Activated CD8-positive, alpha-beta memory T cell treated with anti-CD3 and anti-CD28 coated beads for 48 hours (primary cell): ENCODE data around the gene WWOX.
"Not testable (repeated sequence)": the region's sequence is repeated elsewhere in the genome, so short reads cannot be mapped to it uniquely, and the experiment has no call there.

Experiments
- DNase-seq, 3 experiments: peaks; one replicate each; pipeline ENCODE4 v3.0.0-alpha.2; 2020; ENCODE audit warnings: low read depth in 2 of 3, low spot score in 2 of 3

Gene WWOX

GRCh38 chr16:79212114-79212791, 1112.8 kb downstream of the WWOX start:
- no peak for DNase-seq

GRCh38 chr16:79213214-79213613, 1113.8 kb downstream of the WWOX start:
- no peak for DNase-seq

GRCh38 chr16:79215289-79215688, 1115.8 kb downstream of the WWOX start:
- no peak for DNase-seq

- DNase-seq = no peak
These were observed 1118.0 kb downstream of the WWOX start for GRCh38 chr16:79217375-79218011.

- no peak for DNase-seq
These were observed 1118.9 kb downstream of the WWOX start for GRCh38 chr16:79218351-79218750.

GRCh38 chr16:79225994-79226393, 1126.5 kb downstream of the WWOX start:
- DNase-seq = not testable (repeated sequence)

- no peak for DNase-seq
These were observed 1129.9 kb downstream of the WWOX start for GRCh38 chr16:79229361-79229760.

GRCh38 chr16:79245700-79246099, 1146.2 kb downstream of the WWOX start:
- DNase-seq = not testable (repeated sequence)

GRCh38 chr16:79247386-79247785, 1147.9 kb downstream of the WWOX start:
- DNase-seq = no peak

- no peak for DNase-seq
These were observed 1148.9 kb downstream of the WWOX start for GRCh38 chr16:79248351-79248750.

- DNase-seq = no peak
These were observed 1151.1 kb downstream of the WWOX start for GRCh38 chr16:79250502-79251098.

- DNase-seq = no peak
These were observed 1153.7 kb downstream of the WWOX start for GRCh38 chr16:79253100-79253631.

GRCh38 chr16:79257953-79258490, 1158.6 kb downstream of the WWOX start:
- no peak for DNase-seq

- DNase-seq = not testable (repeated sequence)
These were observed 1161.4 kb downstream of the WWOX start for GRCh38 chr16:79260890-79261289.

- DNase-seq = no peak
These were observed 1162.1 kb downstream of the WWOX start for GRCh38 chr16:79261481-79261940.

GRCh38 chr16:79261944-79262552, 1162.6 kb downstream of the WWOX start:
- DNase-seq = no peak
